Stimulated activated CD8-positive, alpha-beta memory T cell treated with anti-CD3 and anti-CD28 coated beads, Interleukin-7, amount 100 ng/mL, for 48 hours (primary cell): ENCODE measurements around the gene VAV2.
A peak's percentile ranks its signal among the peaks of the same experiment; 100 is the strongest.

Source experiments
- DNase-seq, 2 donors: peaks; one replicate each; pipeline ENCODE4 v3.0.0-alpha.2; 2020; ENCODE audit warnings: low read depth in 1 of 2; ENCODE audit errors: extremely low read depth in 1 of 2

Gene VAV2

GRCh38 chr9:133786907-133787753, 205.0 kb downstream of the VAV2 start:
- DNase-seq: no peak

GRCh38 chr9:133786371-133786753, 205.8 kb downstream of the VAV2 start:
- DNase-seq: no peak

GRCh38 chr9:133785753-133786370, 206.3 kb downstream of the VAV2 start:
- DNase-seq: no peak

- DNase-seq: no peak
These were observed 207.2 kb downstream of the VAV2 start for GRCh38 chr9:133784731-133785561.

- no peak for DNase-seq
These were observed 208.8 kb downstream of the VAV2 start for GRCh38 chr9:133783331-133783731.

- DNase-seq: peak; percentile 25 to 54
These were observed 209.7 kb downstream of the VAV2 start for GRCh38 chr9:133782157-133783130.

- no peak for DNase-seq
These were observed 210.3 kb downstream of the VAV2 start for GRCh38 chr9:133781828-133782135.

GRCh38 chr9:133780962-133781827, 210.9 kb downstream of the VAV2 start:
- no peak for DNase-seq

GRCh38 chr9:133780404-133780945, 211.6 kb downstream of the VAV2 start:
- no peak for DNase-seq

- no peak for DNase-seq
These were observed 212.4 kb downstream of the VAV2 start for GRCh38 chr9:133779516-133780403.

GRCh38 chr9:133779081-133779480, 213.0 kb downstream of the VAV2 start:
- no peak for DNase-seq

- DNase-seq: no peak
These were observed 213.6 kb downstream of the VAV2 start for GRCh38 chr9:133778336-133779013.

GRCh38 chr9:133777871-133778270, 214.3 kb downstream of the VAV2 start:
- DNase-seq: no peak

- DNase-seq: no peak
These were observed 214.9 kb downstream of the VAV2 start for GRCh38 chr9:133777068-133777791.

- DNase-seq: no peak
These were observed 215.9 kb downstream of the VAV2 start for GRCh38 chr9:133775951-133776905.

GRCh38 chr9:133775291-133775690, 216.8 kb downstream of the VAV2 start:
- DNase-seq: no peak
